SK-N-MC (cell line): ENCODE data around the gene PLPPR2.

Experiments used
- EZH2 ChIP-seq: fragments of 200-600 bp; sonication (generic); IDR thresholded peaks from one replicate; pipeline ENCODE4 v1.6.1; 2017; ENCODE audit warnings: antibody characterized with exemption
- FOXP2 ChIP-seq: optimal IDR thresholded peaks from 2 replicates; pipeline ENCODE3; 2011; ENCODE audit warnings: mild to moderate bottlenecking, moderate library complexity; ENCODE audit not compliant: insufficient read depth; ENCODE audit errors: extremely low read length, control extremely low read depth

DNA sequence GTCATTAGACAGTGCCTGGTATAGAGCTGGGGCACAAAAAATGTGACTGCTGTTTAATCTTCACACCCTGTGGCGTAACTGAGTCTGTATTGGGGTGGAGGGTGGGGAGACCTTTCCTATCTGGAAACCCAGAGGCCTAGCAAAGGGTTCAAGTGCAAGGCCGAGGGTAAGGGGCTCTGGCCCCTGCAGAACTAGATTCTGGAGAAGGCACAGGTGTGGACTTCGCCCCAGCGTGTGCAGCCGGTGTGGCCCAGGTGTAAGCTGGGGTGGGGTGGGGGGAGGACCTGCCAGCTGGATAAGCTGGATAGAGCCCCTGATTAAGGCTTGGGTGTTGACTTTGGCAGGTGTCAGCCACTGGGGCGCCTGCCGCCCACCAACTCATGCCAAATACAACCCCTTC lies 17.1 kb upstream of the PLPPR2 start:
- TF ChIP-seq EZH2 (no peak), FOXP2 (no peak)
